Trophoblast cell (in vitro differentiated cells and primary cell): ENCODE data around the gene CSNK2A2.

Source experiments
- DNase-seq, 2 donors: peaks; one replicate each; pipeline ENCODE4 v3.0.0-alpha.2; 2016
- H2AFZ ChIP-seq: 2 replicates; pipeline ENCODE4 v1.6.1; 2013; ENCODE audit warnings: low read length, moderate library complexity, mild to moderate bottlenecking; ENCODE audit not compliant: insufficient read depth, poor library complexity
- H2AK5ac ChIP-seq: 2 replicates; pipeline ENCODE4 v1.6.1; 2013; ENCODE audit warnings: mild to moderate bottlenecking, low read length
- H2BK120ac ChIP-seq: 2 replicates; pipeline ENCODE4 v1.6.1; 2013; ENCODE audit warnings: low read length, mild to moderate bottlenecking, moderate library complexity; ENCODE audit not compliant: insufficient read depth, poor library complexity
- H2BK12ac ChIP-seq: 2 replicates; pipeline ENCODE4 v1.6.1; 2013; ENCODE audit warnings: mild to moderate bottlenecking, low read length, moderate library complexity
- H2BK5ac ChIP-seq: 2 replicates; pipeline ENCODE4 v1.6.1; 2013; ENCODE audit warnings: low read length, low read depth, moderate library complexity, mild to moderate bottlenecking; ENCODE audit not compliant: poor library complexity
- H3K14ac ChIP-seq: 2 replicates; pipeline ENCODE4 v1.6.1; 2013; ENCODE audit warnings: mild to moderate bottlenecking, low read length
- H3K18ac ChIP-seq: 2 replicates; pipeline ENCODE4 v1.6.1; 2013; ENCODE audit warnings: mild to moderate bottlenecking, low read length
- H3K23ac ChIP-seq: 2 replicates; pipeline ENCODE4 v1.6.1; 2013; ENCODE audit warnings: low read length
- H3K27ac ChIP-seq: 2 replicates; pipeline ENCODE4 v1.5.1; 2013; ENCODE audit warnings: low read depth, mild to moderate bottlenecking, inconsistent platforms, low read length, moderate library complexity
- H3K27me3 ChIP-seq: 2 replicates; pipeline ENCODE4 v1.6.1; 2013; ENCODE audit warnings: inconsistent platforms, mild to moderate bottlenecking, low read length, moderate library complexity; ENCODE audit not compliant: insufficient read depth
- H3K36me3 ChIP-seq, 2 experiments: 1 replicate in 1 of 2; 2 replicates in 1 of 2; pipeline ENCODE4 v1.6.1; 2013; ENCODE audit warnings: low read length in 2 of 2, mild to moderate bottlenecking in 2 of 2, moderate library complexity in 1 of 2; ENCODE audit not compliant: insufficient read depth in 2 of 2, control insufficient read depth in 1 of 2
- H3K4ac ChIP-seq: 2 replicates; pipeline ENCODE4 v1.6.1; 2013; ENCODE audit warnings: low read depth, mild to moderate bottlenecking, low read length, moderate library complexity
- H3K4me1 ChIP-seq, 2 experiments: 1 replicate in 1 of 2; 2 replicates in 1 of 2; pipeline ENCODE4 v1.6.1; 2013; ENCODE audit warnings: low read length in 2 of 2, mild to moderate bottlenecking in 2 of 2, moderate library complexity in 1 of 2; ENCODE audit not compliant: insufficient read depth in 2 of 2, control insufficient read depth in 1 of 2
- H3K4me2 ChIP-seq: 2 replicates; pipeline ENCODE4 v1.6.1; 2013; ENCODE audit warnings: inconsistent platforms, mild to moderate bottlenecking, low read length, moderate library complexity
- H3K4me3 ChIP-seq: 2 replicates; pipeline ENCODE4 v1.5.1; 2013; ENCODE audit warnings: mild to moderate bottlenecking, low read depth, low read length, inconsistent platforms
- H3K79me1 ChIP-seq: one replicate; pipeline ENCODE4 v1.6.1; 2013; ENCODE audit warnings: low read length
- H3K79me2 ChIP-seq: 2 replicates; pipeline ENCODE4 v1.6.1; 2013; ENCODE audit warnings: low read length, mild to moderate bottlenecking; ENCODE audit not compliant: control insufficient read depth, insufficient read depth, poor library complexity
- H3K9ac ChIP-seq: 2 replicates; pipeline ENCODE4 v1.6.1; 2013; ENCODE audit warnings: mild to moderate bottlenecking, low read length
- H3K9me3 ChIP-seq: 2 replicates; pipeline ENCODE4 v1.6.1; 2013; ENCODE audit warnings: low read depth, mild to moderate bottlenecking, control low read depth, inconsistent platforms, low read length; ENCODE audit not compliant: insufficient read depth
- H4K12ac ChIP-seq: 2 replicates; pipeline ENCODE4 v1.6.1; 2013; ENCODE audit warnings: low read depth, mild to moderate bottlenecking, low read length, moderate library complexity
- H4K8ac ChIP-seq: 2 replicates; pipeline ENCODE4 v1.6.1; 2013; ENCODE audit warnings: low read depth, mild to moderate bottlenecking, low read length, moderate library complexity
- H4K91ac ChIP-seq: one replicate; pipeline ENCODE4 v1.6.1; 2013; ENCODE audit warnings: low read depth, mild to moderate bottlenecking, low read length, moderate library complexity
- WGBS: extraction: QIAGEN DNeasy Blood & Tissue Kit; methylation state at CpG from one replicate; pipeline ENCODE4 v1.1.7; 2013; ENCODE audit warnings: missing lambda C conversion rate; ENCODE audit not compliant: insufficient read length, insufficient coverage; ENCODE audit errors: extremely low coverage; 5-methylcytosine and 5-hydroxymethylcytosine counted together

Gene CSNK2A2

DNA sequence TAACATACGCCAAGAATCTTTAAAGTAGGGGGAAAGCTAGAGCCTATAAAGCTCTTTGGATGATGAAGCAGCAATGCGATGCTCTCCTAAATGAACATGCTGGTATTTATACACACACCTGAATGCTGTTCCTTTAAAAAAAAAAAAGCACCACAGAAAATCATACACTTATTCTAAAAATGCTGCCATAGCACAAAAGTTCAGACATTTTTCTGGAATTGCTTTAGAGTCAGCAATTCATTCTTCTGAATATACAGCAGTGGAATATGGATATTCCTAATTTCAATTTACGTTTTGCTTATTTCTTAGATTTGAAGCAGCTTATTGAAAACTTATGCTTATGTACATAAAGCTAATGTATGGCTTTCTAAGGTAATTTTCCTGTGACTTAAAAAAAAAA, 3.1 kb downstream of the CSNK2A2 start:
- peaks cover 7 to 8% of the 10 kb centered on the region in 2 experiments for H3K4me1 ChIP-seq
- no CpG with 5 or more reads among the region's 3 CpGs for WGBS
- no peak overlapping the region for H2BK5ac ChIP-seq
- peaks cover 6 to 20% of the 10 kb centered on the region in 2 experiments for H3K36me3 ChIP-seq
- peaks cover 11% of the 10 kb centered on the region for H3K79me2 ChIP-seq
- H3K18ac ChIP-seq, result no peak overlapping the region
- H4K91ac ChIP-seq, result no peak overlapping the region
- no peak overlapping the region for H4K8ac ChIP-seq
- H3K79me1 ChIP-seq, result peaks cover 2% of the 10 kb centered on the region
- H3K9me3 ChIP-seq, result no peaks in the 10 kb centered on the region
- H3K4me3 ChIP-seq, result no peak overlapping the region
- no peak overlapping the region for H2BK12ac ChIP-seq
- H2AK5ac ChIP-seq, result no peak overlapping the region
- no peak overlapping the region for H2BK120ac ChIP-seq
- no peaks in the 10 kb centered on the region for H3K27me3 ChIP-seq
- H3K4ac ChIP-seq, result no peak overlapping the region
- no peak overlapping the region for H3K23ac ChIP-seq
- H2AFZ ChIP-seq, result no peak overlapping the region
- no peak overlapping the region for H3K4me2 ChIP-seq
- DNase-seq, result no peak
- no peak overlapping the region for H3K27ac ChIP-seq
- no peak overlapping the region for H3K14ac ChIP-seq
- no peak overlapping the region for H4K12ac ChIP-seq
- no peak overlapping the region for H3K9ac ChIP-seq

DNA sequence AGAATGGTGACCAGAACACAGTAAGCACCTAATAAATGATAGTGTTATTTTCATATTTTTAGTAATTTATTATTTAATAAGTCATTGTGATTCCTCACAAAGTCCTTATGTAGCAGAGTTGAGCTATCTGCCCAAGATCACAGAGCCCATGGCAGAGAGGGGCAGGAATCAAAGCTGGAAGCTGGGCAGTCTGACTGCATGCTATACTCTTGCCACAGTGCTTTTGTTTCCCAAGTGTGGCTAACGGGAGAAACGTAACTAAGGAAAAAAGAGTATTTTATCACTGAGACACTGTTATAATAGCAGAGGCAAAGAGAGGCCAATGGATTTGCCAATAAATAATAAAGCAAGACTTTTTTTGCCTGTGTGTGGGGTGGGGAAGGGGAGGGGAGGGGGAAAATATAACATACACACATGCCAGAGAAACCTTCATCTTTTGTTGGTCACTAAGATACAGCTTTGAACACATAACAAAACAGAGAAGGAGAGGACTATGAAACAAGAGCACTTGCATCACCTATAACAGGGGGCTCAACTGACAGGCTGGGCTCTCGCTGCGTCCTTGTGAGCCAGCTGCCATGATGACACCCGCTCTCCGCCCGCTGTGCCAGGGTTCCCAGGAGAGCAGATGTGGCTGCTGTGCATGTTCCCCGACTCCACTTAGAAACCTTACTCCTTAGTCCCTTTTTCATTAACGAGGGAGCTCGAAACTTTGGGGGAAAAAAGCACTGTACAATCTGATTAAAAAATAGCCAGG, 10.1 kb downstream of the CSNK2A2 start:
- H3K4ac ChIP-seq, result no peak overlapping the region
- no peak overlapping the region for H4K8ac ChIP-seq
- no peak overlapping the region for H3K9ac ChIP-seq
- H3K4me3 ChIP-seq, result no peak overlapping the region
- no peaks in the 10 kb centered on the region for H3K27me3 ChIP-seq
- no peak overlapping the region for H2AFZ ChIP-seq
- no peak overlapping the region for H2BK12ac ChIP-seq
- no peak overlapping the region for H4K91ac ChIP-seq
- H3K4me2 ChIP-seq, result no peak overlapping the region
- no peak for DNase-seq
- no peak overlapping the region for H3K27ac ChIP-seq
- H3K79me1 ChIP-seq, result no peaks in the 10 kb centered on the region
- no peak overlapping the region for H2AK5ac ChIP-seq
- peak overlapping the region; percentile 36 for H4K12ac ChIP-seq
- no peaks in the 10 kb centered on the region for H3K9me3 ChIP-seq
- no peaks in the 10 kb centered on the region for H3K4me1 ChIP-seq
- no peak overlapping the region for H2BK120ac ChIP-seq
- no CpG with 5 or more reads among the region's 10 CpGs for WGBS
- H3K36me3 ChIP-seq, result peaks cover 13 to 42% of the 10 kb centered on the region in 2 experiments
- H2BK5ac ChIP-seq, result no peak overlapping the region
- peak overlapping the region; percentile 71 for H3K18ac ChIP-seq
- no peak overlapping the region for H3K23ac ChIP-seq
- H3K79me2 ChIP-seq, result no peaks in the 10 kb centered on the region
- no peak overlapping the region for H3K14ac ChIP-seq

DNA sequence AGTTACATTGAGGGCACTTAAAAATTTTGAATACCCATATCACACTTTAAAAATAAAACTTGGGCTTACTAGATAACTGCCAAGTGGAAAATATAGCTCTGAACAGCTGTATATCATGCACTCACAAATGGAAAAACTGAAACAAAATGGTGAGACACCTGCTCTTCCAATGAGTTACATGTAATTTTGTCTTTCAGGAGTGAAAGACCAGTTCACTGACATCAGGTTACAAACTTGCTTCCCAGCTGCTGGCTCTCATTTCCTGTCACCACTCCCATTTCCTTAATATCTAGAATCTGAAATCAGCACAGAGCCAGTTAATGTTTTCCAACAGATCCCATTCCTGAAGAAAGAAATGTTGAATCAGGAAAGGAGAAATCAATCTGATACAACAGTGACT, 10.8 kb downstream of the CSNK2A2 start:
- H3K79me1 ChIP-seq, result no peaks in the 10 kb centered on the region
- H4K91ac ChIP-seq, result no peak overlapping the region
- no peak overlapping the region for H4K8ac ChIP-seq
- H3K4ac ChIP-seq, result no peak overlapping the region
- no peaks in the 10 kb centered on the region for H3K27me3 ChIP-seq
- no peak overlapping the region for H2AK5ac ChIP-seq
- no peak overlapping the region for H3K14ac ChIP-seq
- H3K36me3 ChIP-seq, result peaks cover 12 to 37% of the 10 kb centered on the region in 2 experiments
- H2BK5ac ChIP-seq, result no peak overlapping the region
- H3K9ac ChIP-seq, result no peak overlapping the region
- no peak overlapping the region for H2BK120ac ChIP-seq
- no peak overlapping the region for H3K4me2 ChIP-seq
- no peak overlapping the region for H3K27ac ChIP-seq
- no peaks in the 10 kb centered on the region for H3K9me3 ChIP-seq
- H3K18ac ChIP-seq, result no peak overlapping the region
- no peak overlapping the region for H2AFZ ChIP-seq
- H3K23ac ChIP-seq, result no peak overlapping the region
- no peak overlapping the region for H4K12ac ChIP-seq
- DNase-seq, result no peak
- H3K79me2 ChIP-seq, result no peaks in the 10 kb centered on the region
- H2BK12ac ChIP-seq, result no peak overlapping the region
- no peak overlapping the region for H3K4me3 ChIP-seq
- H3K4me1 ChIP-seq, result no peaks in the 10 kb centered on the region

DNA sequence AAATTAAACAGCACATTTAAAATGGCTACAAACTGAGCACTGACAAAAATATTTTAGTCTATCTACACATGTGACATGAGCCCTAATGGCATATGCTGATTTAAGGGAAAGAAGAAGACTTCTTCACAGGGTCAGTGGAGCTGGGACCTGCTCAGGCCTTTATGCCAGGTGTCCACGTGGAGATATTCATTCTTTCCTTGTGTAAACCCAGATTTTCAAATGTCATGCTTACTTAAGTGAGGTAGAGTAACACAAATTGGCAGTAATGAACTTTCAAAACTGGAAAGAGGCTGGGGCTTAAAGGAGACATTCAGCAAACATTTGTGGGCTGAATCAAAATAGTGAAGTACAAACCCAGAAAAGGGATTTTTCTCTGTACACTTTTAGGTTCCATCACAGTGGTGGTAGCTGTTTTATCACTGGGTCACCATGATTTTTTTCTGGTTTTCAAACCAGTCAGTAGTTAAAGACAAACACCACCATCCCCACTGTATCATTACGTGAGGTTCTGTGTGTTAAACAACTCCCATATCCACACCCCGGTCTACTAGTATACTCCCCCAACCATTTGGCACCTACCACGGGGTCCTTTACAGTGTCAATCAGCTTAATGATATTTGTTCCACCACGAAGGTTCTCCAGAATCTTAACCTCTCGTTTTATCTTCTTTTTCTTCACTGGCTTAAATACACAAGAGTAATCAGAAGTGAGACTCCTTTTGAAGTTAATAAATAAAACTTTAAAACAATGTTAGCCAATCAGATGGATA, 11.5 kb downstream of the CSNK2A2 start:
- H4K8ac ChIP-seq, result no peak overlapping the region
- DNase-seq, result no peak
- H3K27me3 ChIP-seq, result no peaks in the 10 kb centered on the region
- H3K79me2 ChIP-seq, result no peaks in the 10 kb centered on the region
- no peak overlapping the region for H4K91ac ChIP-seq
- H3K27ac ChIP-seq, result no peak overlapping the region
- no peak overlapping the region for H4K12ac ChIP-seq
- no peak overlapping the region for H2BK120ac ChIP-seq
- H3K4me3 ChIP-seq, result no peak overlapping the region
- WGBS, result no CpG with 5 or more reads among the region's 6 CpGs
- H3K18ac ChIP-seq, result no peak overlapping the region
- no peak overlapping the region for H2AK5ac ChIP-seq
- H2BK5ac ChIP-seq, result no peak overlapping the region
- H3K9me3 ChIP-seq, result no peaks in the 10 kb centered on the region
- H3K4me2 ChIP-seq, result no peak overlapping the region
- no peaks in the 10 kb centered on the region for H3K4me1 ChIP-seq
- H3K4ac ChIP-seq, result no peak overlapping the region
- no peak overlapping the region for H3K9ac ChIP-seq
- no peak overlapping the region for H2BK12ac ChIP-seq
- no peak overlapping the region for H2AFZ ChIP-seq
- H3K14ac ChIP-seq, result no peak overlapping the region
- peaks cover 12 to 32% of the 10 kb centered on the region in 2 experiments for H3K36me3 ChIP-seq
- no peaks in the 10 kb centered on the region for H3K79me1 ChIP-seq
- H3K23ac ChIP-seq, result no peak overlapping the region
